Natural killer cell (primary cell): ENCODE data around the gene GALNT2. TPM values are rescaled to one million over a fixed set of nuclear protein-coding genes. Genes with fewer than 3 reads are reported as not detected.

ENCODE experiments used
- ATAC-seq, 3 donors: fragments of 150-1000 bp in 2 of 3; fragments of 200-7000 bp in 1 of 3; cut with Tn5 transposase; 1 replicate in 1 of 3; 2 replicates in 2 of 3; pipeline ENCODE4 v1.10.0; 2021; ENCODE audit warnings: mild to moderate bottlenecking in 2 of 3, moderate library complexity in 2 of 3
- DNase-seq, 2 donors: peaks; one replicate each; pipeline versions ENCODE4 v3.0.0 to v3.0.0-alpha.2; 2013 to 2021; ENCODE audit warnings: mixed read lengths in 1 of 2
- H3K27ac ChIP-seq: one replicate; pipeline ENCODE4 v1.5.1; 2013; ENCODE audit warnings: mild to moderate bottlenecking, low read length
- H3K27me3 ChIP-seq: one replicate; pipeline ENCODE4 v1.6.1; 2013; ENCODE audit warnings: low read length; ENCODE audit not compliant: control insufficient read depth, insufficient read depth
- H3K36me3 ChIP-seq: one replicate; pipeline ENCODE4 v1.6.1; 2013; ENCODE audit warnings: low read length; ENCODE audit not compliant: control insufficient read depth, insufficient read depth
- H3K4me1 ChIP-seq: one replicate; pipeline ENCODE4 v1.6.1; 2013; ENCODE audit warnings: low read length; ENCODE audit not compliant: control insufficient read depth, insufficient read depth
- H3K4me3 ChIP-seq: one replicate; pipeline ENCODE4 v1.5.1; 2013; ENCODE audit warnings: low read length
- H3K9me3 ChIP-seq: one replicate; pipeline ENCODE4 v1.6.1; 2013; ENCODE audit warnings: low read length; ENCODE audit not compliant: control insufficient read depth, insufficient read depth
- H3K27ac Mint-ChIP-seq, 2 donors: one replicate each; pipeline ENCODE4 v1.8.0; 2022; ENCODE audit warnings: mild to moderate bottlenecking in 2 of 2, mixed read lengths in 2 of 2, moderate library complexity in 1 of 2
- H3K27me3 Mint-ChIP-seq, 2 donors: one replicate each; pipeline ENCODE4 v1.8.0; 2022; ENCODE audit warnings: low read depth in 2 of 2, mixed read lengths in 2 of 2
- H3K36me3 Mint-ChIP-seq: one replicate; pipeline ENCODE4 v1.8.0; 2022; ENCODE audit warnings: mixed read lengths
- H3K4me1 Mint-ChIP-seq, 2 donors: one replicate each; pipeline ENCODE4 v1.8.0; 2022; ENCODE audit warnings: mixed read lengths in 2 of 2
- H3K4me3 Mint-ChIP-seq: one replicate; pipeline ENCODE4 v1.8.0; 2022; ENCODE audit warnings: mild to moderate bottlenecking, moderate library complexity, mixed read lengths
- H3K9me3 Mint-ChIP-seq, 2 donors: one replicate each; pipeline ENCODE4 v1.8.0; 2022; ENCODE audit warnings: mixed read lengths in 2 of 2
- CTCF ChIP-seq: fragments of 200-600 bp; IDR thresholded peaks from one replicate; pipeline ENCODE4 v1.8.0; 2022; ENCODE audit warnings: antibody characterized with exemption
- WGBS: methylation state at CpG from one replicate; pipeline ENCODE4 v1.1.7; 2013; ENCODE audit warnings: missing lambda C conversion rate; ENCODE audit not compliant: insufficient coverage; 5-methylcytosine and 5-hydroxymethylcytosine counted together
- intact Hi-C: fragments of 100-400 bp; cut with micrococcal nuclease; formaldehyde crosslinking; loops from one replicate; pipeline ENCODE4 v1.14.2; 2022
- total RNA-seq, 4 donors: library from RNA; stranded (reverse); fragments of 120-200 nt in 1 of 4; gene quantifications; one replicate each; pipeline versions ENCODE4 v1.2.3 to v1.2.4, GENCODE V29; 2013 to 2022

Gene GALNT2
- total RNA-seq, 3 donors from 2014 or later (not counting 1 experiment from before 2014, with no cell fraction given) = 31.2 to 53.6 (median 47.3) TPM

- Mint-ChIP-seq H3K27ac (no peak overlapping the region), H3K27me3 (no peaks in the 10 kb centered on the region), H3K36me3 (peaks cover 17% of the 10 kb centered on the region), H3K4me1 (peaks cover 37 to 39% of the 10 kb centered on the region in 2 donors), H3K9me3 (no peaks in the 10 kb centered on the region), H3K4me3 (no peak overlapping the region)
- 89% methylated on average over 7 of the region's 7 CpGs for WGBS
- Histone ChIP-seq H3K4me3 (no peak overlapping the region), H3K4me1 (peaks cover 20% of the 10 kb centered on the region), H3K27me3 (no peaks in the 10 kb centered on the region), H3K9me3 (no peaks in the 10 kb centered on the region), H3K36me3 (peaks cover 13% of the 10 kb centered on the region), H3K27ac (no peak overlapping the region)
- no peak for TF ChIP-seq CTCF
- ATAC-seq (no peak), DNase-seq (no peak)
- intact Hi-C loops = no loop called here
Measured at GRCh38 chr1:230205719-230206198, 138.7 kb downstream of the GALNT2 start.

GRCh38 chr1:230206207-230206606 is 139.2 kb downstream of the GALNT2 start:
- Histone ChIP-seq H3K4me1 (peaks cover 20% of the 10 kb centered on the region), H3K36me3 (peaks cover 13% of the 10 kb centered on the region), H3K27ac (no peak overlapping the region), H3K27me3 (no peaks in the 10 kb centered on the region), H3K9me3 (no peaks in the 10 kb centered on the region), H3K4me3 (no peak overlapping the region)
- intact Hi-C loops = no loop called here
- H3K4me3 Mint-ChIP-seq = no peak overlapping the region
- ATAC-seq (no peak), DNase-seq (no peak)
- H3K4me1 Mint-ChIP-seq = peaks cover 40 to 41% of the 10 kb centered on the region in 2 donors
- no peak overlapping the region for H3K27ac Mint-ChIP-seq
- TF ChIP-seq CTCF = no peak
- peaks cover 17% of the 10 kb centered on the region for H3K36me3 Mint-ChIP-seq
- H3K27me3 Mint-ChIP-seq = no peaks in the 10 kb centered on the region
- H3K9me3 Mint-ChIP-seq = no peaks in the 10 kb centered on the region
- 100% methylated on average over 2 of the region's 2 CpGs for WGBS

- 67% methylated on average over 3 of the region's 4 CpGs for WGBS
- intact Hi-C loops = no loop called here
- ATAC-seq (no peak), DNase-seq (no peak)
- Mint-ChIP-seq H3K4me3 (no peak overlapping the region), H3K4me1 (peaks cover 40 to 43% of the 10 kb centered on the region in 2 donors), H3K27ac (peak overlapping the region in 1 of 2 donors; percentile 7), H3K27me3 (no peaks in the 10 kb centered on the region), H3K9me3 (no peaks in the 10 kb centered on the region), H3K36me3 (peaks cover 17% of the 10 kb centered on the region)
- TF ChIP-seq CTCF = no peak
- Histone ChIP-seq H3K36me3 (peaks cover 13% of the 10 kb centered on the region), H3K9me3 (no peaks in the 10 kb centered on the region), H3K4me1 (peaks cover 27% of the 10 kb centered on the region), H3K4me3 (no peak overlapping the region), H3K27ac (no peak overlapping the region), H3K27me3 (no peaks in the 10 kb centered on the region)
Measured at GRCh38 chr1:230206976-230207375, 139.9 kb downstream of the GALNT2 start.

DNA sequence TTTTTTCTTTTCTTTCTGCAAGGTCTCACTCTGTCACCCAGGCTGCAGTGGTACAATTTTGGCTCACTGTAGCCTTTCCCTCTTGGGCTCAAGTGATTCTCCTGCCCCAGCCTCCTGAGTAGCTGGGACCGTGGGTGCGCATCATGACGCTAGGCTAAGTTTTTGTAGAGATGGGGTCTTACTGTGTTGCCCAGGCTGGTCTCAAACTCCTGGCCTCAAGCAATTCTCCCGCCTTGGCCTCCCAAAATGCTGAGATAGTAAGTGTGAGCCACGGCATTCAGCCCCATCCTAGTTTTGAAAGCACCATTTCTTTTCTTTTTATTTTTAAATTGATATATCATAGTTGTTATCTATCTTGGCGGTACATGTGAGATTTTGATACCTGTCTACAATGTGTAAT is 140.6 kb downstream of the GALNT2 start:
- no peaks in the 10 kb centered on the region for H3K9me3 ChIP-seq
- peaks cover 42 to 49% of the 10 kb centered on the region in 2 donors for H3K4me1 Mint-ChIP-seq
- peak overlapping the region; percentile 38 for H3K4me3 Mint-ChIP-seq
- peaks cover 33% of the 10 kb centered on the region for H3K4me1 ChIP-seq
- ATAC-seq (no peak), DNase-seq (no peak)
- no peak overlapping the region for H3K27ac ChIP-seq
- intact Hi-C loops = no loop called here
- H3K36me3 Mint-ChIP-seq = peaks cover 17% of the 10 kb centered on the region
- peaks cover 13% of the 10 kb centered on the region for H3K36me3 ChIP-seq
- H3K27ac Mint-ChIP-seq = peak overlapping the region; percentile 79 to 85
- H3K4me3 ChIP-seq = no peak overlapping the region
- no peaks in the 10 kb centered on the region for H3K27me3 Mint-ChIP-seq
- no peaks in the 10 kb centered on the region for H3K9me3 Mint-ChIP-seq
- TF ChIP-seq CTCF = no peak
- WGBS = 92% methylated on average over 4 of the region's 6 CpGs
- no peaks in the 10 kb centered on the region for H3K27me3 ChIP-seq
